Stimulated activated CD4-positive, alpha-beta T cell treated with anti-CD3 and anti-CD28 coated beads, Interleukin-4, amount 100 ng/mL, for 4 hours (primary cell): ENCODE measurements around the gene MSN.

Source experiments
- DNase-seq, 2 experiments: peaks; one replicate each; pipeline ENCODE4 v3.0.0-alpha.2; 2020

The MSN gene

DNA sequence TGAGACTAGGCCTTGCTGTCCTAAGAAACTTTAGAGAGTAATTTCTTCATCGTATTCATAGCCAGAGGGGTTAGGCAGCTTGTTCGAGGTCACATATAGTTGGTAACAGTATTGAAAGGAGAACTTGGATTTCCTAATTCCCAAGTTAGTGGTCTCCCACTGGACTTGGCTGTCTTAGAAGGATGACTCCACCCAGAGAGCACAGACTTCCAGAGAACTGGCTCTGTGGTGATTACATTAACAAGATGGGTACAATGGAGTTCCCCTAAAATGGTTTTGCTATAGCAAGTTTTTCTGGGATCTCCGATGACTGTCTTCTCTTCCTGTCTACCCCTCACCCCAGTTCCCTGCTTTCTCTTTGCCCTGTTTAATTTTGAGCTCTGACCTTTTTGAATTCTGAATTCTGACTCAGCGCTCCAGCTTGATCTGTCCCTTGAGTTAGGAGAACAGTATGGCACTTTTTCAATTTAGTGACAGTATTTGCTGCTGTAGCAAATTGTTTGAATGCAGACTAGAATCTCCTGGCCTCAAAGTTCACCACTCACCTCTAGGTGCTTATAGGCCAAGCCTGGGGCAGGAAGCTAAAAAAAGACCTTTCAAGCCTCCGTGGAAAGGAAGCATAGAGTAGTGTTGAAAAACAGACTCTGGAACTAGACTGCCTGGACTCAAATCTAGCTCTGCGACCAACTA, 6.9 kb downstream of the MSN start:
- DNase-seq, result no peak

- DNase-seq, result no peak
These were observed 10.6 kb downstream of the MSN start for GRCh38 chrX:65677954-65678469.

GRCh38 chrX:65679071-65679540, 11.7 kb downstream of the MSN start:
- DNase-seq, result no peak

- no peak for DNase-seq
These were observed 14.4 kb downstream of the MSN start for GRCh38 chrX:65681810-65682209.

- no peak for DNase-seq
These were observed 17.7 kb downstream of the MSN start for GRCh38 chrX:65685112-65685511.

- no peak for DNase-seq
These were observed 18.8 kb downstream of the MSN start for GRCh38 chrX:65686236-65686635.

GRCh38 chrX:65687367-65687766, 19.9 kb downstream of the MSN start:
- no peak for DNase-seq

- DNase-seq, result no peak
These were observed 21.0 kb downstream of the MSN start for GRCh38 chrX:65688403-65688871.

DNA sequence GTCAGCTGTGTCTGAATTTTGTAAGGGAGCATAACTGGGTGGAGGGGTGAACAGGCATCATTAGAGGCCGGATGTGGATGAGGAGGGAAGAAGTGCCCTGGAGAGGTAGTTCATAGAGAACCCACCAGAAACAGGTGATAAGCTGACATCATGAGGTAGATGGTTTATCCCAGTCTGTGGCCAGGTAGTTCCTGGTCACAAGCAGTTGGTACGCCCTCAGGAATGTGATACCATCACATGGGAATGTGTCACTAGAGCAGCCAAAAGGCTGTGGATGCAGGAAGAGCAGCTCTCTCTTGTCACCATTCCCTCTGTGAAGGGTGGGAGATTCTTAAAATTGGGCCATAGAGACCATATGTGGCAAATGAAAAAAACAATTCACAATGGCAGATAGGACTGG, 21.9 kb downstream of the MSN start:
- DNase-seq, result no peak

DNA sequence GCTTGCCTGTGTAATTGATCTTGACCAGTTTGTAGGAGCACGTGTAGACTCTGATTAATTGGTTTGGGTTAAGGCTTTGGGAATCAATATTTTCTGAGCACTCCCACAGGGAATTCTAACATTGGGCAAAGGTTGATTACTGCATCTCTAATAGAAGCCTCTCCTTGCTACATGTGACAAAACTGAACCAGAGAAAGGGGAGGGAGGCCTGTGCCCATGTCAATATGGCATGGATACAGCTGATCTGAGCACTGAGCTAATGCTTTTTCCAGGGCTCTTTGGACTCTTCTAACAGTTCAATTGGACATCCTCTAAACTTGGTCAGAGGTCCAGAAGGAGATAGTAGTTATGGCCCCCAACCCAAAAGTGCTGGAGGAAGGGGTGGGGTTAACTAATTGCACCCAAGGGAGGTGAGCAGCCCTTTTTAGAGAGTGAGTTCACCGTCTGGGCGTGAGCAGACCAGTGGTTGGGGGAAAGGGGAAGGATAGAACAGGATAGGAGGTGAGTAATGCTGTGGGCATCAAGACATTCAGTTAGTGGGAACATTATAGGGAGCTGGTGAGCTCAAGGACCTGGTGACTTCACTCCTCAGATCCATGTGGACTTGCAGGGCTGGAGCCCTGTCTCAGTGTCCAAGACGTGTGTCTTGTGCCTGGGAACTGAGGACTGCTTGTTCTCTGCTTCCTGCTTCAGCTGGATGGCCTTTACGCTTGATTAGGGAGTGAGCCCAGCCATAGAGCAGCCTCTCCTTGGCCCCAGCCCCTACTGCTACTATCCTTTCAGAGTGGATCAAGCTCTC, 22.8 kb downstream of the MSN start:
- DNase-seq, result no peak

GRCh38 chrX:65695849-65696449, 28.5 kb downstream of the MSN start:
- DNase-seq, result no peak

DNA sequence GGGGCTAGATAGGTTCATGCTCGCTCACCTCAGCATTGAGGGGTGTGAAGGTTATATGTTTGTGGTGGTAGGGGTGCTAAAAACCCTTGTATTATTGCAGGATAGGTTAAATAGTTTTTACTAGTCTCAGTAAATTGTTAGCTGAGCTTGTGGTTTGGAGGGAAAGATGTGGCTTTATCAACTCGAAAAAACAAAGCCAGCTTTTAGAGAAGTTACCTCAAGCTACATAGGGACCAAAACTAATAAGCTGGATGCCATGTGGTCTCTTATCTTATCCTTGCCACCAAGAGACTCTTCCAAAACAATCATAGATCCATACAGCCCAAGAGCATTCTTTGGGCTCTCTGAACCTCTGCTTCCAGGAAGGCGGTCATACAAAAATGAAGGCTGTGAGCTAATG, 29.2 kb downstream of the MSN start:
- no peak for DNase-seq

GRCh38 chrX:65697211-65697641, 29.8 kb downstream of the MSN start:
- no peak for DNase-seq

- peak; percentile 46 to 79 for DNase-seq
These were observed 30.7 kb downstream of the MSN start for GRCh38 chrX:65697915-65698796.

DNA sequence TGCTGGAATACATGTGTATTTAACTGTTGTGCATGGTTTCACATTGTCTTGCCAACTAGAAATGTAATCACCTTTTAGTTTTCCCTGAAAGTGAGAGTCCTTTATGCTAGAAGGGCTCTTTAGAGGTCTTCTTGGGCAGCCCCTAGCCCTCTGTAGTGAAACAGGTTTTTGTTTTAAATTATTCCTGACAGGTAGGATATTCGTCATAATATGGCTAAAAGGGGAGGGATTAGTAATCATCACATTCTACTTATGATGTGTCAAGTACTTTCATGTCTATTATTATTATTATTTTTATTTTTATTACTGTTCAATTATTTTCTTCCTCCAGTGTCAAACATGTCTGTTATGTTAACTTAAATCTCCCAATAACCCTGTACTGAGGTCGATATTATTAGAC, 35.5 kb downstream of the MSN start:
- no peak for DNase-seq

DNA sequence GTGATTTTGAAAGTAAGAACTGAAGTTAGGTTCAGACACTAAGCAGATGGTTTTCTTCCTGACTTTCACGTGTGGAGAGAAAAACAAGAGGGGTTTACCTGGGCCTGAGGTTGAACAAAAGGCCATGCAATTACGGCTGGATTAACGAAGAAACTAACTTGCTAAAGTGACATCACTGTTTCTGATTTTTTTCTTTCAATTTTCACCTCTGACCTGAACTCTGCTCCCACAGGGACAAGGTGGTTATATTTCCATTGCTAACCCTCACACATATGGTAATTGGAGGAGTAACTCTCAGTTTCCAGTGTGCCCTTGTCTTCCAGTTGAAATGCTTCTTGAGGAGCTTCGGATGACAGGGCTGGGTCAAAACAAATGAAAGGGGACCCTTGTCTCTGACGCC, 38.0 kb downstream of the MSN start:
- no peak for DNase-seq

GRCh38 chrX:65706041-65706828, 38.8 kb downstream of the MSN start:
- DNase-seq, result peak; percentile 25 to 38

DNA sequence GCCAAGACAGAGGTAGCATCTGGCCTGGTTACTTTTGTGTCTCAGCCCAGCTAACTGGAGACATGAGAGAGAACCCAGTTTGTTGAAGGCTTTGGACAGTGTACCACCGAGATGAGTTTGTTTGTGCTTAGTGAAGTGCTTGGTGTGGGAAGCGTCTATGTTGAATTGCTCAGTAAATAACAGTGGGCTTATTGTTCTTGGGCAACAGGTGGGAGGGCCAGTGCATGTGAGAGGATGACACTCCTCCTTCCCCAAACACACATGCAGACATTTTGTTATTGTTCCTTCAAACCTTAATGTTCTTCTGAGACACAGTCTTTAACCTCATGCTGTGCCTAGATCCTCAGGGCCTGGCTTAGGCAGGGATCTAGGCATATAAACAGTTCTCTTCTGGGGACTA, 39.7 kb downstream of the MSN start:
- no peak for DNase-seq

DNA sequence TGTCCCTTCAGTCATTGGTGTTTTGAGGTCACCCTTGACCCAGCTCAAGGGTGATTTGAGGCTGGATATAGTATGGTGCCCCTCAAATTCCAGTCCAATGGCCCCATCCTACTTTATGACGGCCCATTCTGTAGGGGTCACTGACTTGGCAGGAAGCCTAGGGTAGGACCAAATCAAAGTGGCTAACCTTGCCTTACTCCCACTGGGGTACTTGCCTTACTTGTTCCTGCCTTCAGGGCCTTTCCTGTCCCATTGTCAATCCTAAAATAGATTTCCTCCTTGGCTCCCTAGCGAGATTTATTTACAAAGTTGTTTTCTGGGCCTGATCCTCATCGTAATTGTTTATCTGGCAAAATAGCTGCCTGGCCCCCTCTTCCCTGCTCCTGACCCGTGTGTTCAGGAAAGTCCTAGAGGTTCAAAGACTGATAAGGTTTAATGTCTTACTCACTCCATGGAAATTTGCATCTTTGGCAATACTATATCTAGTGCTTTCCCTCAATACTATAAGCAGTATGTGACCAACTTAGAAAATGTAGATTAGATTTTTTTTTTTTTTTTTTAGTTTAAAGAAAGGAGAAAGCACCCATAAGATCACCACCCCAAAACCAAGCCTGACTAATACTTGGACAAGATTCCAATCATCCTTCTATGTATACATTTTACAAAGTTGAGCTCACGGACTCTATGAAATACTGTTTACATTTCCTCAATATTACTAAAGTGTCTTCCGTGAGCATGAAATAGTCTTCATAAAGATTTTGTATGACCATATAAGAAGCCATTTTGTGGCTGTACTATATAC, 44.8 kb downstream of the MSN start:
- DNase-seq, result no peak

DNA sequence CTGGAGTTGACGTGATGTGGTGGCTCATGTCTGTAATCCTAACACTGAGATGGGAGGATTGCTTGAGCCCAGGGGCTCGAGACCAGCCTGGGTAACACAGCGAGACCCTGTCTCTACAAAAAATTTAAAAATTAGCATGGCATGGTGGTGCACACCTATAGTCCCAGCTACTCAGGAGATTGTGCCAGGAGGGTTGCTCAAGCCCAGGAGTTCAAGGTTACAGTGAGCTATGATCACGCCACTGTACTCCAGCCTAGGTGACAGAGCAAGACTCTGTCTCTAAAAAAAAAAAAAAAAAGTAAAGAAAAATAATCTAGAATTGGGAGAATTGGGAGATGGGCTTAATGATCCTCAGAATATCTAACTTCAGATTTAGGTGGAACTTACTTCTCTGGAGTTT, 51.1 kb downstream of the MSN start:
- DNase-seq, result no peak
